IMR-90 (cell line): ENCODE results near the gene DOK3. TPM values are rescaled to one million over a fixed set of nuclear protein-coding genes. Genes with fewer than 3 reads are reported as not detected.
"Not testable (repeated sequence)": the region's sequence is repeated elsewhere in the genome, so short reads cannot be mapped to it uniquely, and the experiment has no call there.

Source experiments
- ATAC-seq: fragments of 200-7000 bp; cut with Tn5 transposase; 2 replicates; pipeline ENCODE4 v1.9.1; 2020; ENCODE audit warnings: low read depth, mild to moderate bottlenecking, moderate library complexity
- BruUV-seq: library from RNA; stranded (reverse); fragments of 400-500 nt; replicated peaks from 2 replicates; lab custom pipeline; 2021; lab: Mats Ljungman, UMichigan
- CTCF ChIA-PET: fragments of 300-600 bp; formaldehyde crosslinking; extraction: SDS; loops from one replicate; lab custom pipeline; 2021; ENCODE audit warnings: antibody characterized with exemption; lab: Yijun Ruan, JAX
- POLR2A ChIA-PET: fragments of 300-600 bp; sonication (Branson Sonifier 250); formaldehyde crosslinking; loops from one replicate; lab custom pipeline; 2022; ENCODE audit warnings: antibody characterized with exemption; ENCODE audit not compliant: unreplicated experiment; lab: Charles Lee
- DNase-seq: peaks from one replicate; pipeline ENCODE4 v3.0.0; 2013
- H2AFZ ChIP-seq: replicated peaks from 2 replicates; pipeline ENCODE3; 2013; ENCODE audit warnings: low read length, mild to moderate bottlenecking; ENCODE audit not compliant: poor library complexity
- H2AK5ac ChIP-seq: 2 replicates; pipeline ENCODE4 v1.6.1; 2013; ENCODE audit warnings: low read depth, low read length, inconsistent platforms
- H2AK9ac ChIP-seq: replicated peaks from 2 replicates; pipeline ENCODE3; 2013; ENCODE audit warnings: mild to moderate bottlenecking, low read depth, low read length, moderate library complexity; ENCODE audit not compliant: poor library complexity
- H2BK120ac ChIP-seq: 2 replicates; pipeline ENCODE4 v1.6.1; 2013; ENCODE audit warnings: low read depth, low read length, inconsistent platforms
- H2BK15ac ChIP-seq: 3 replicates; pipeline ENCODE4 v1.6.1; 2013; ENCODE audit warnings: low read depth, low read length, inconsistent platforms
- H2BK20ac ChIP-seq: 2 replicates; pipeline ENCODE4 v1.6.1; 2013; ENCODE audit warnings: low read depth, mild to moderate bottlenecking, inconsistent platforms, low read length, moderate library complexity
- H2BK5ac ChIP-seq: 2 replicates; pipeline ENCODE4 v1.6.1; 2013; ENCODE audit warnings: mild to moderate bottlenecking, low read depth, low read length, inconsistent platforms; ENCODE audit not compliant: poor library complexity, severe bottlenecking
- H3K14ac ChIP-seq: replicated peaks from 2 replicates; pipeline ENCODE4 v1.6.1; 2013; ENCODE audit warnings: low read depth, low read length, inconsistent platforms
- H3K18ac ChIP-seq: 2 replicates; pipeline ENCODE4 v1.6.1; 2013; ENCODE audit warnings: low read depth, low read length, control low read depth
- H3K23ac ChIP-seq: 2 replicates; pipeline ENCODE4 v1.6.1; 2013; ENCODE audit warnings: low read depth, low read length, inconsistent platforms
- H3K27ac ChIP-seq: 2 replicates; pipeline ENCODE4 v1.5.1; 2013; ENCODE audit warnings: mild to moderate bottlenecking, control low read depth, low read length; ENCODE audit not compliant: insufficient read depth
- H3K27me3 ChIP-seq: 2 replicates; pipeline ENCODE4 v1.6.1; 2013; ENCODE audit warnings: low read length; ENCODE audit not compliant: control insufficient read depth, insufficient read depth
- H3K36me3 ChIP-seq: 2 replicates; pipeline ENCODE4 v1.6.1; 2013; ENCODE audit warnings: low read length, mixed read lengths; ENCODE audit not compliant: control insufficient read depth, insufficient read depth
- H3K4ac ChIP-seq: 2 replicates; pipeline ENCODE4 v1.6.1; 2013; ENCODE audit warnings: low read depth, low read length, inconsistent platforms
- H3K4me1 ChIP-seq: 2 replicates; pipeline ENCODE4 v1.6.1; 2013; ENCODE audit warnings: low read length, mixed read lengths; ENCODE audit not compliant: control insufficient read depth, insufficient read depth
- H3K4me2 ChIP-seq: 2 replicates; pipeline ENCODE4 v1.6.1; 2013; ENCODE audit warnings: low read depth, mild to moderate bottlenecking, control low read depth, low read length, moderate library complexity
- H3K4me3 ChIP-seq: 2 replicates; pipeline ENCODE4 v1.5.1; 2013; ENCODE audit warnings: low read depth, mild to moderate bottlenecking, control low read depth, low read length, moderate library complexity; ENCODE audit not compliant: insufficient read depth
- H3K56ac ChIP-seq: 2 replicates; pipeline ENCODE4 v1.6.1; 2013; ENCODE audit warnings: low read length, inconsistent platforms; ENCODE audit not compliant: insufficient read depth; ENCODE audit errors: extremely low read depth
- H3K79me1 ChIP-seq, 2 experiments: 2 replicates each; pipeline ENCODE4 v1.6.1; 2013; ENCODE audit warnings: low read length in 2 of 2, inconsistent platforms in 1 of 2, low read depth in 1 of 2
- H3K9ac ChIP-seq: 2 replicates; pipeline ENCODE4 v1.6.1; 2013; ENCODE audit warnings: low read depth, low read length, control low read depth
- H3K9me1 ChIP-seq: 2 replicates; pipeline ENCODE4 v1.6.1; 2013; ENCODE audit warnings: low read length, inconsistent platforms; ENCODE audit not compliant: insufficient read depth
- H3K9me3 ChIP-seq: 2 replicates; pipeline ENCODE4 v1.6.1; 2013; ENCODE audit warnings: low read length; ENCODE audit not compliant: control insufficient read depth, insufficient read depth
- H4K20me1 ChIP-seq: 2 replicates; pipeline ENCODE4 v1.6.1; 2013; ENCODE audit warnings: low read length, inconsistent platforms; ENCODE audit not compliant: insufficient read depth
- H4K5ac ChIP-seq: 2 replicates; pipeline ENCODE4 v1.6.1; 2013; ENCODE audit warnings: mild to moderate bottlenecking, low read depth, low read length, control low read depth
- H4K8ac ChIP-seq, 2 experiments: 2 replicates each; pipeline ENCODE4 v1.6.1; 2013; ENCODE audit warnings: low read depth in 2 of 2, low read length in 2 of 2, control low read depth in 1 of 2, inconsistent platforms in 1 of 2
- H4K91ac ChIP-seq: 2 replicates; pipeline ENCODE4 v1.6.1; 2013; ENCODE audit warnings: low read depth, low read length, inconsistent platforms; ENCODE audit not compliant: insufficient read depth
- WGBS, 2 experiments: methylation state at CpG; one replicate each; pipeline versions ENCODE4 v1.1.5 to v1.1.7; 2013; ENCODE audit warnings: missing lambda C conversion rate in 2 of 2; ENCODE audit not compliant: insufficient read length in 1 of 2; ENCODE audit errors: extremely low coverage in 2 of 2; 5-methylcytosine and 5-hydroxymethylcytosine counted together
- dilution Hi-C: fragments of 300-500 bp; cut with HindIII; formaldehyde crosslinking; loops from one replicate; pipeline ENCODE4 v1.14.3; 2018; ENCODE audit warnings: low sequenced_read_pairs; ENCODE audit not compliant: unreplicated experiment
- in situ Hi-C: fragments of 300-500 bp; cut with MboI; formaldehyde crosslinking; loops from 3 replicates; pipeline ENCODE4 v1.14.3; 2019; ENCODE audit warnings: low sequenced_read_pairs, inconsistent platforms, mixed read lengths
- intact Hi-C: fragments of 100-400 bp; cut with micrococcal nuclease; formaldehyde crosslinking; loops from 2 replicates; pipeline ENCODE4 v1.10.0; 2022
- polyA plus RNA-seq, 3 experiments: library from polyadenylated mRNA; depleted of rRNA; stranded (reverse); fragments of >200 nt; gene quantifications; 2 replicates each; pipeline ENCODE4 v1.2.3, GENCODE V29; 2012; ENCODE audit warnings: low replicate concordance in 1 of 3
- total RNA-seq: library from RNA; depleted of rRNA; stranded (reverse); fragments of >200 nt; gene quantifications from 2 replicates; pipeline ENCODE4 v1.2.3, GENCODE V29; 2012

DOK3 gene
- total and polyA plus RNA-seq, 2 of the 4 experiments (the other 2 are of a cell fraction) = 0.54 to 3.9 TPM

DNA sequence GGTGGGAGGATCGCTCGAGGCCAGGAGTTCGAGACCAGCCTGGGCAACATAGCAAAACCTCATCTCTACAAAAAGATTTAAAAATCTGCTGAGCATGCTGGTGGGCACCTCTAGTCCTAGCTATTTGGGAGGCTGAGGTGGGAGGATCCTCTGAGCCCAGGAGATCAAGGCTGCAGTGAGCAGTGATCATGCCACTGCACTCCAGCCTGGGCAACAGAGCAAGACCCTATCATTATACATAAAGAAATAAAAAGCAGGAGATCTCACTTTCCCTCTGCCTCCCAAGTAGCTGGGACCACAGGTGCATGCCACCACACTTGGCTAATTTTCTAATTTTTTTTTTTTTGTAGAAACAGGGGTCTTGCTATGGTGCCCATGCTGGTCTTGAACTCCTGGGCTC is 23.9 kb downstream of the DOK3 start:
- H3K4ac ChIP-seq, H3K23ac ChIP-seq, H2AK5ac ChIP-seq, DNase-seq, H3K9ac ChIP-seq, H3K27me3 ChIP-seq, H4K5ac ChIP-seq, H3K9me3 ChIP-seq, H2BK15ac ChIP-seq, H3K4me2 ChIP-seq, H2AFZ ChIP-seq, H2BK20ac ChIP-seq, intact Hi-C loops, H4K8ac ChIP-seq, H2AK9ac ChIP-seq, ATAC-seq, H3K56ac ChIP-seq, H2BK5ac ChIP-seq, H3K27ac ChIP-seq, H3K4me3 ChIP-seq, H4K91ac ChIP-seq, BruUV-seq, POLR2A ChIA-PET, dilution Hi-C loops, H3K18ac ChIP-seq, H3K14ac ChIP-seq, in situ Hi-C loops, H2BK120ac ChIP-seq: not testable (repeated sequence)
- peaks cover 93% of the 10 kb centered on the region for H4K20me1 ChIP-seq
- CTCF ChIA-PET = interaction anchor here (1.1 kb wide), 1 partner anchor 81 kb away, joined by 3 read pairs; no protein-coding TSS in a partner anchor
- H3K79me1 ChIP-seq = peaks cover 46 to 85% of the 10 kb centered on the region in 2 experiments
- peaks cover 88% of the 10 kb centered on the region for H3K36me3 ChIP-seq
- peaks cover 21% of the 10 kb centered on the region; the same call in 1 of the 2 replicates for H3K9me1 ChIP-seq
- H3K4me1 ChIP-seq = peaks cover 13% of the 10 kb centered on the region; the same call in 1 of the 2 replicates
- no CpG with 5 or more reads among the region's 3 CpGs for WGBS, 2 experiments
